Memory B cell (primary cell): Measurements from ENCODE around the gene IGF2BP3.

ENCODE experiments used
- ATAC-seq: fragments of 150-1000 bp; cut with Tn5 transposase; 2 replicates; pipeline ENCODE4 v1.10.0; 2021; ENCODE audit warnings: low read depth, mild to moderate bottlenecking, moderate library complexity
- DNase-seq, 2 donors: peaks; one replicate each; pipeline ENCODE4 v3.0.0; 2022; ENCODE audit warnings: low spot score in 2 of 2
- H3K27ac Mint-ChIP-seq: one replicate; pipeline ENCODE4 v1.8.0; 2022; ENCODE audit warnings: mild to moderate bottlenecking, moderate library complexity, mixed read lengths
- H3K27me3 Mint-ChIP-seq: one replicate; pipeline ENCODE4 v1.8.0; 2022; ENCODE audit warnings: mixed read lengths
- H3K36me3 Mint-ChIP-seq: one replicate; pipeline ENCODE4 v1.8.0; 2022; ENCODE audit warnings: mild to moderate bottlenecking, mixed read lengths
- H3K4me1 Mint-ChIP-seq: one replicate; pipeline ENCODE4 v1.8.0; 2022; ENCODE audit warnings: mixed read lengths
- H3K4me3 Mint-ChIP-seq: one replicate; pipeline ENCODE4 v1.8.0; 2022; ENCODE audit warnings: mild to moderate bottlenecking, moderate library complexity, mixed read lengths
- H3K9me3 Mint-ChIP-seq: one replicate; pipeline ENCODE4 v1.8.0; 2022; ENCODE audit warnings: mixed read lengths

Gene IGF2BP3

GRCh38 chr7:23266918-23267317 lies 203.4 kb downstream of the IGF2BP3 start:
- Mint-ChIP-seq H3K27ac (no peak overlapping the region), H3K4me3 (no peak overlapping the region), H3K36me3 (no peaks in the 10 kb centered on the region), H3K9me3 (no peaks in the 10 kb centered on the region), H3K27me3 (peaks cover 4% of the 10 kb centered on the region), H3K4me1 (no peaks in the 10 kb centered on the region)
- ATAC-seq (no peak), DNase-seq (no peak)

GRCh38 chr7:23264916-23265458 lies 205.3 kb downstream of the IGF2BP3 start:
- no peak overlapping the region for H3K4me3 Mint-ChIP-seq
- H3K9me3 Mint-ChIP-seq, result no peaks in the 10 kb centered on the region
- H3K27me3 Mint-ChIP-seq, result peaks cover 4% of the 10 kb centered on the region
- DNase-seq, result no peak
- no peak for ATAC-seq
- no peak overlapping the region for H3K27ac Mint-ChIP-seq
- no peaks in the 10 kb centered on the region for H3K36me3 Mint-ChIP-seq
- no peaks in the 10 kb centered on the region for H3K4me1 Mint-ChIP-seq

DNA sequence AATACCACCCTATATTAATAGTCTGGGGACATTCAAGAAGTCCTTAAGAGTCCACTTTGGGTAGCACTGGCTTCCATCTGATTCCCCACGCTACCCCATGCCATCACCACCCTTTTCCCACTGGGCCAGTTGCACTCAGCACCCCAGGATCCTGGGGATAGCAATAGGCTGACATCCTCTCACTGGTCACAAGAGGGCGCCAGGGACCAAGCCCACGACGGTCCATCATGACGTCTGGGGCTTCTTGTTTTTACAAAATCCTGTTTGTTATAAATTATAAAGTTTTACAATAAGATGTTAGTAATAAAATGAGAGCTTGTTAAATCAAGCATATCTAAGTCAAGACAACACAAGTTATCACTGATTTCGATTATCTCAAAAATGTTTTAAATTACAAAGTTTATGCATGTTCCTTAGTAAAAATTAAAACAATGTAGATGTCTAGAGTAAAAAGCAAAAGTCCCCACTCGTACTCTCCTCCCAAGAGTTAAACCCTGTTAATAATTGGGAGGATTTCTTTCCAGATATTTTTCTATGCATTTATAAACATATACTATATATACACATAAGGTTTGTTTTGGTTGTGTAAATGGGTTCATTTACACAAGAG lies 208.3 kb downstream of the IGF2BP3 start:
- DNase-seq (peak; percentile 44 to 47), ATAC-seq (peak; percentile 79)
- no peaks in the 10 kb centered on the region for H3K4me1 Mint-ChIP-seq
- no peaks in the 10 kb centered on the region for H3K36me3 Mint-ChIP-seq
- H3K27ac Mint-ChIP-seq, result no peak overlapping the region
- no peak overlapping the region for H3K4me3 Mint-ChIP-seq
- peaks cover 7% of the 10 kb centered on the region for H3K27me3 Mint-ChIP-seq
- H3K9me3 Mint-ChIP-seq, result no peaks in the 10 kb centered on the region

- Mint-ChIP-seq H3K4me1 (no peaks in the 10 kb centered on the region), H3K36me3 (no peaks in the 10 kb centered on the region), H3K27ac (no peak overlapping the region), H3K9me3 (no peaks in the 10 kb centered on the region), H3K4me3 (no peak overlapping the region), H3K27me3 (peaks cover 7% of the 10 kb centered on the region)
- DNase-seq (no peak), ATAC-seq (no peak)
Observed at GRCh38 chr7:23260371-23260770, 209.9 kb downstream of the IGF2BP3 start.
